Skin epidermis (tissue), 12 donors: ENCODE measurements around the gene PPP1R13L.

Source experiments
- H3K27ac ChIP-seq, 21 experiments: fragments of 200-600 bp; sonication (generic) in 11 of 21; one replicate each; pipeline ENCODE4 v1.5.0; 2020; ENCODE audit warnings: mild to moderate bottlenecking in 3 of 21, inconsistent platforms in 2 of 21, moderate library complexity in 2 of 21
- H3K4me3 ChIP-seq, 7 experiments: fragments of 200-600 bp; sonication (generic) in 2 of 7; one replicate each; pipeline ENCODE4 v1.5.0; 2020; ENCODE audit warnings: inconsistent platforms in 2 of 7, mild to moderate bottlenecking in 2 of 7, moderate library complexity in 1 of 7

PPP1R13L gene, protein sequence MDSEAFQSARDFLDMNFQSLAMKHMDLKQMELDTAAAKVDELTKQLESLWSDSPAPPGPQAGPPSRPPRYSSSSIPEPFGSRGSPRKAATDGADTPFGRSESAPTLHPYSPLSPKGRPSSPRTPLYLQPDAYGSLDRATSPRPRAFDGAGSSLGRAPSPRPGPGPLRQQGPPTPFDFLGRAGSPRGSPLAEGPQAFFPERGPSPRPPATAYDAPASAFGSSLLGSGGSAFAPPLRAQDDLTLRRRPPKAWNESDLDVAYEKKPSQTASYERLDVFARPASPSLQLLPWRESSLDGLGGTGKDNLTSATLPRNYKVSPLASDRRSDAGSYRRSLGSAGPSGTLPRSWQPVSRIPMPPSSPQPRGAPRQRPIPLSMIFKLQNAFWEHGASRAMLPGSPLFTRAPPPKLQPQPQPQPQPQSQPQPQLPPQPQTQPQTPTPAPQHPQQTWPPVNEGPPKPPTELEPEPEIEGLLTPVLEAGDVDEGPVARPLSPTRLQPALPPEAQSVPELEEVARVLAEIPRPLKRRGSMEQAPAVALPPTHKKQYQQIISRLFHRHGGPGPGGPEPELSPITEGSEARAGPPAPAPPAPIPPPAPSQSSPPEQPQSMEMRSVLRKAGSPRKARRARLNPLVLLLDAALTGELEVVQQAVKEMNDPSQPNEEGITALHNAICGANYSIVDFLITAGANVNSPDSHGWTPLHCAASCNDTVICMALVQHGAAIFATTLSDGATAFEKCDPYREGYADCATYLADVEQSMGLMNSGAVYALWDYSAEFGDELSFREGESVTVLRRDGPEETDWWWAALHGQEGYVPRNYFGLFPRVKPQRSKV

DNA sequence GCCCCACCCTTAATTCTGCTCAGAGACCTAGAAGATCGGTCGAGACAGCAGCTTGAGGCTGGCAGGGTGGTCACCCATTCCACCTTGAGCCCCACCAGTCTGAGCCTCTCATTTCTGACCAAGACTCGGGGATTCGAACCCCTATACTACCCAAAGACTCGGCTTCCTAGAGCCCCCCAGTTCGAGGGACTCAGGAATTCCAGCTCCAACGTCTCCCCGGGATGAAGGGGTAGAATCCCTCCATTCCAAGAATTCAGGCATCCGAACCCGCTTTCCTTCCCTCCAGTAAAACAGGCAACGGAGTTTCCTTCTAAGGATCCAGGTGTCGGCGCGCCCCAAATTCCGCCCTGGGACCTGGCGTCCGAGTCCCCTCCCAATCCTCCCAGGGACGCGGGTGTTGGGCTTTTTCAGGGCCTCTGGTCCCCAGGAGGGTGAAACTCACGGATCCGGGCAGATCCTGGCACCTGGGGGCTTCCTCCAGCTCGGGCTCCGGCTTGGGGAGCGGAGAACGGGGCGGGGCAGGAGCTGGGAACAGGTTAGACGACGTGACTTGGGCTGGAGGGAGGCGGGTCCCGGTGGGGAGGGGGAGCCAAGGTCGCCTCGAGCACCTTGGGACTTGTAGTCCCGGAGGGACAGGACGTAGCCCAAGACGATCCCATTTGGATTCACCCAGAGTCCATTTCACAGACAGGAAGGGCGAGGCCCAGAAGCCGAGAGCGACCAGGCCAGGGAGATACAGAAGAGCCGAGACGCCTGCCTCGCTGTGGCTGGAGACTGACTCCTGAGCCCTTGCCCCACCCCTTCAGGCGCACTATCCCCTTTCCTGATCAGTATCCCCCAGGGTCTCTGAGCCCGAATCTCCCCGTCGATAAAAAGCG lies at the start of gene PPP1R13L:
TSS of gene PPP1R13L (minus strand) at position 513 of the 878 bp plus-strand sequence. CDS start 6,751 bp downstream, outside the sequence.
- peak within 1 kb of the TSS; percentile 64 to 83 (median 74) for H3K4me3 ChIP-seq
- H3K27ac ChIP-seq: peak within 1 kb of the TSS; percentile 53 to 100 (median 97)

- H3K27ac ChIP-seq: peak overlapping the region in 20 of 21 experiments; percentile 69 to 99 (median 96)
- H3K4me3 ChIP-seq: no peak overlapping the region
Observed at GRCh38 chr19:45451850-45452387, 47.0 kb upstream of the PPP1R13L start.

- peak overlapping the region; percentile 37 to 64 (median 50) for H3K4me3 ChIP-seq
- peak overlapping the region; percentile 69 to 99 (median 96) for H3K27ac ChIP-seq
Observed at GRCh38 chr19:45451131-45451849, 46.4 kb upstream of the PPP1R13L start.

GRCh38 chr19:45450012-45450333 lies 45.1 kb upstream of the PPP1R13L start:
- Histone ChIP-seq H3K27ac (peak overlapping the region; percentile 60 to 99 (median 96)), H3K4me3 (peak overlapping the region; percentile 37 to 64 (median 50))

DNA sequence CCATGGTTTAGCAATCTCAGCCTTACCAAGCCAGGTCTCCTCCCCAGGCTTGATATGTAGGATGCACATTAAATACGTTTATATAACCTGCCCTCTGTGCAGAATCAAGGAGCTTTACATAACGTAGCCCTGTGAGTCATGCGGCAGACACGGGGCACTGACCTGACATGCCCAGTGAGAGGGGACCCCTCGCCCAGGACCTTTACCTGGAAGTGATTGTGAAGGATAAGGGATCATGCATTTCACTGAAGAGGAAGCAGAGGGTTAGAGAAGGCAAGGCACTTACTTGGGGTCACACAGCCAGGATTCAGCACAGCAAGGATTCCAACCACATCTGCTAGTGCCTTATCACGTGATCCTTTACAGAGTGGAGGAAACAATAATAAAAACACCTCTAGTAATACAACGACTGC lies 44.0 kb upstream of the PPP1R13L start:
- H3K27ac ChIP-seq: peak overlapping the region; percentile 38 to 99 (median 96)
- peak overlapping the region in 5 of 7 experiments; percentile 40 to 64 (median 51) for H3K4me3 ChIP-seq

GRCh38 chr19:45448425-45448756 lies 43.5 kb upstream of the PPP1R13L start:
- no peak overlapping the region for H3K4me3 ChIP-seq
- H3K27ac ChIP-seq: peak overlapping the region in 20 of 21 experiments; percentile 60 to 99 (median 96)

GRCh38 chr19:45446944-45447343 lies 42.1 kb upstream of the PPP1R13L start:
- peak overlapping the region in 20 of 21 experiments; percentile 15 to 99 (median 96) for H3K27ac ChIP-seq
- no peak overlapping the region for H3K4me3 ChIP-seq

DNA sequence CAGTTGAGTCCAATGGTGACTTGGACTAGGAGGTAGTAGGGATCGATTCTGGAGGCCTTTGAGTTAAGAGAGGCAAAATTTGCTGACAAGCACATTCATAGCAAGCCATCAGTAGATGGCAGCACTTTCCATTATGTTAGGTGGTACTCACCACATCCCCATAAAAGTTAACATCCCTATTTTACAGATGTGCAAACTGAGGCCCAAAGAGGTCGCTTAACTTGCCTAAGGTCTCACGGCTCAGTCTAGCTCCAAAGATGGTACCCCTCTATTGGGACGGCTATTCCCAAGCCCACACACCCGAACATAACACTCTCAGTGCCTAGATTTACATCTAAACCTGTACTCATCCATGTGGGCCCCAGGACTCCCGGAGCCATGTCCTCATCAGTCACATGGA lies 41.4 kb upstream of the PPP1R13L start:
- peak overlapping the region in 19 of 21 experiments; percentile 15 to 99 (median 94) for H3K27ac ChIP-seq
- H3K4me3 ChIP-seq: no peak overlapping the region

DNA sequence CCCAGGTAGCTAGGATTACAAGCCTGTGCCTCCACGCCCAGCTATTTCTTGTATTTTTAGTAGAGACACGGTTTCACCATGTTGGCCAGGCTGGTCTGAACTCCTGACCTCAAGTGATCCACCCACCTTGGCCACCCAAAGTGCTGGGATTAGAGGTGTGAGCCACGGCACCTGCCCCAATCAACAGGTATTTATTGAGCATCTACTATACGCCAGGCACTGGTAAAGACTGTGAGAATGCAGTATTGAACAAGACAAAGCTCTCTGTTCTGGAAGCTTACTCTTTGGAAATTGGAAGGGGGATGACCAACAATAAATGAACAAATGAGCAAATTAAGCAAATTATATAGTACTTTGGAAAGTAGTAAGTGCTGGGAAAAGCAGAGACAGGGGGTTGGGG lies 40.3 kb upstream of the PPP1R13L start:
- H3K4me3 ChIP-seq: peak overlapping the region in 1 of 7 experiments; percentile 49
- peak overlapping the region in 15 of 21 experiments; percentile 79 to 99 (median 93) for H3K27ac ChIP-seq

- peak overlapping the region; percentile 19 to 49 (median 35) for H3K4me3 ChIP-seq
Observed at GRCh38 chr19:45444318-45445041, 39.6 kb upstream of the PPP1R13L start.

GRCh38 chr19:45443462-45444317 lies 38.8 kb upstream of the PPP1R13L start:
- Histone ChIP-seq H3K4me3 (peak overlapping the region; percentile 19 to 49 (median 35)), H3K27ac (peak overlapping the region; percentile 35 to 99 (median 90))

More at GRCh38 chr19:45444318-45445041, 39.6 kb upstream of the PPP1R13L start:
- peak overlapping the region; percentile 35 to 99 (median 90) for H3K27ac ChIP-seq

DNA sequence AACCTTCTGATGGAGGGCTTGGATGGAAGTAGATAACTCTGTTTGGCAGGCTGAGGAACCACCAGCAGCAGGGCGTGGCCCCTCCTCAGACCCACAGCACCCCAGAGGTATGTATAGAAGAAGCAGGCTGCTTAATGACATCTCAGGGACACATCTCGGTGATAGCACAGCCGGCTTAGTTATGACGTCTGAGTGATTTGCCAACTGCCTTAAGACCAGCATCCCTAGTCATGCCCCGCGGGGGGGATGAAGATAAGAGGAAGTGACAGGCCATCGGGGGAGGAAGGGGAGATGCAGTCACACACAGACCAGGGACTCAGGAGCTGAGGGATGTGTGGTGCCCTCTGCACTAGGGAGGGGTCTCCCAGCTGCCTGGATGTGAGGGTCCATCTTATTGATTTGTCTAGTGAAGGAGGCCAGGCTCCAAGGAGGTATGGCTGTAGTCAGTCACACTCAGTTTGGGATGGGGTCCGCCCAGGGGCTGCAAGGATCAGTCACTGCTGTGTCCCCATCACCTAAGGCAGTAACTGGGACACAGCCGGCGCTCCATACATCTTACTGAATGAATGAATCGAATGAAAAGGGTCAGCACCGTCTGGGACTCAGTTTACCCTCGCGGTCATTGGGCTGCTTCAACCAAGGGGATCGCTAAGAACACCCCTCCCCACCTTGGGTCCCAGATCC lies 38.1 kb upstream of the PPP1R13L start:
- peak overlapping the region; percentile 19 to 49 (median 35) for H3K4me3 ChIP-seq
- peak overlapping the region in 18 of 21 experiments; percentile 55 to 99 (median 92) for H3K27ac ChIP-seq

GRCh38 chr19:45442408-45442777 lies 37.5 kb upstream of the PPP1R13L start:
- peak overlapping the region in 1 of 7 experiments; percentile 38 for H3K4me3 ChIP-seq
- H3K27ac ChIP-seq: peak overlapping the region in 12 of 21 experiments; percentile 36 to 99 (median 94)

GRCh38 chr19:45440873-45441654 lies 36.2 kb upstream of the PPP1R13L start:
- peak overlapping the region in 9 of 21 experiments; percentile 30 to 94 (median 89) for H3K27ac ChIP-seq
- H3K4me3 ChIP-seq: no peak overlapping the region

- peak overlapping the region; percentile 39 to 87 (median 64) for H3K4me3 ChIP-seq
- peak overlapping the region in 19 of 21 experiments; percentile 57 to 94 (median 89) for H3K27ac ChIP-seq
Observed at GRCh38 chr19:45440259-45440638, 35.4 kb upstream of the PPP1R13L start.
